Renal cortex interstitium (tissue), 3 donors: ENCODE results near the gene BSND. TPM values are rescaled to one million over a fixed set of nuclear protein-coding genes. Genes with fewer than 3 reads are reported as not detected.

Experiments used
- polyA plus RNA-seq, 3 donors: library from polyadenylated mRNA; unstranded; fragments of 120-200 nt; gene quantifications; one replicate each; pipeline ENCODE4 v1.2.1, GENCODE V29; 2013; ENCODE audit not compliant: insufficient read length in 3 of 3

BSND gene
- polyA plus RNA-seq, 3 donors = 3.3 to 4.2 (median 3.6) TPM

Other genes with a start within 250 kb of the BSND start
- 10 to 100 TPM in 1 of 3 donors, 1 to 10 TPM in 2; 9.0 to 11.4 (median 9.5) TPM for gene PARS2, start 234.4 kb upstream of the BSND start, polyA plus RNA-seq
- gene TTC22, start 197.6 kb upstream of the BSND start, polyA plus RNA-seq = 1 to 10 TPM; 5.6 to 9.2 (median 6.3) TPM
- 10 to 100 TPM; 76.1 to 82.0 (median 76.7) TPM for gene DHCR24, start 111.7 kb upstream of the BSND start, polyA plus RNA-seq
- gene TMEM61, start 18.3 kb upstream of the BSND start, polyA plus RNA-seq = 1 to 10 TPM in 1 of 3 donors, under 1 TPM in 2; 0.65 to 1.9 (median 0.68) TPM
- 1 to 10 TPM; 1.4 to 2.1 (median 2.1) TPM for gene PCSK9, start 40.6 kb downstream of the BSND start, polyA plus RNA-seq
- 10 to 100 TPM; 41.3 to 55.4 (median 48.5) TPM for gene USP24, start 216.4 kb downstream of the BSND start, polyA plus RNA-seq